GM23338 (cell line): ENCODE measurements around the gene HADH.

Experiments used
- CREB1 ChIP-seq: fragments of 250-450 bp; sonication (Bioruptor Pico); IDR thresholded peaks from 2 replicates; pipeline ENCODE4 v1.5.0; 2020; ENCODE audit warnings: low read depth, mild to moderate bottlenecking, moderate library complexity
- EZH2 ChIP-seq: fragments of 200-600 bp; sonication (generic); IDR thresholded peaks from one replicate; pipeline ENCODE4 v1.8.0; 2017; ENCODE audit warnings: antibody characterized with exemption, mild to moderate bottlenecking, low read depth; ENCODE audit not compliant: unreplicated experiment
- POLR2AphosphoS5 ChIP-seq: IDR thresholded peaks from 2 replicates; pipeline ENCODE4 v1.6.1; 2016; ENCODE audit warnings: antibody characterized with exemption, low read depth
- TF ChIP-seq, protein P1 (sequence below): IDR thresholded peaks from one replicate; pipeline ENCODE4 v1.6.1; 2018; ENCODE audit warnings: antibody characterized with exemption; ENCODE audit not compliant: unreplicated experiment
- TF ChIP-seq, protein P2 (sequence below), 2 experiments: fragments of 200-600 bp in 1 of 2; sonication (generic) in 1 of 2; conservative IDR thresholded peaks; 2 replicates each; pipeline versions ENCODE4 v1.5.1 to v1.6.1; 2016 to 2017; ENCODE audit warnings: antibody characterized with exemption in 2 of 2, low read depth in 2 of 2, mild to moderate bottlenecking in 2 of 2, moderate library complexity in 1 of 2

DNA sequence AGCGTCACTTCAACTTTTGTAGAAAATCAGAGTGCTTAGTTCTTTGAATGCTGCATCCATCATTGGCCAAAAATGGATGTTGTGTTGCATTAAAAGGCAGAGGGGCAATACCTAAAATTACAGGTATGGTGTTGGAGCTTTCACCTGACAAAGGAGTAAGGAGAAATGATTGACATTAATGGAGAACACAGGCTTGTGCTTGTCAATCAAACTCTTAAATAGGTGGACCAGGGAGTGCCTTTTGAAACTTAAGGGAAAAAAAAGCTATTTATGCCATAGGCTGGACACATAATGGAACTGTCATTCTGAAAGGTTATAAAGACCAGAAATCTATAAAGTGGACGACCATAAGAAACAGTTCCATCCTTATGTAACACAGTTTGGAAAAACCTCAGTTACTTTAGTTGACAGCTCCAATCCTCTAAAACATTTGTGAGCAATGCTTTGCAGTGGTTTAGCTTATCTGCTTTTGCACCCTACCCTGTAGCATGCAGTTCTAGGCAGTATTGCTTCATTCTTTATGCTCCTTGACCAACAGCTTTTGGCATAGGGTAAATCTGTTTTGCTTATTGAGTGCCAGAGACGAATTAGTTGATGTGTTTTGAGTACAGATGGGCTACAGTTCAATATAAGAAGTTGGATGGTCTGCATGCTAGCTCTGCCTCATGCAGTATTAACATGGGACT is 2.4 kb downstream of the HADH start:
- TF ChIP-seq, protein P1, sequence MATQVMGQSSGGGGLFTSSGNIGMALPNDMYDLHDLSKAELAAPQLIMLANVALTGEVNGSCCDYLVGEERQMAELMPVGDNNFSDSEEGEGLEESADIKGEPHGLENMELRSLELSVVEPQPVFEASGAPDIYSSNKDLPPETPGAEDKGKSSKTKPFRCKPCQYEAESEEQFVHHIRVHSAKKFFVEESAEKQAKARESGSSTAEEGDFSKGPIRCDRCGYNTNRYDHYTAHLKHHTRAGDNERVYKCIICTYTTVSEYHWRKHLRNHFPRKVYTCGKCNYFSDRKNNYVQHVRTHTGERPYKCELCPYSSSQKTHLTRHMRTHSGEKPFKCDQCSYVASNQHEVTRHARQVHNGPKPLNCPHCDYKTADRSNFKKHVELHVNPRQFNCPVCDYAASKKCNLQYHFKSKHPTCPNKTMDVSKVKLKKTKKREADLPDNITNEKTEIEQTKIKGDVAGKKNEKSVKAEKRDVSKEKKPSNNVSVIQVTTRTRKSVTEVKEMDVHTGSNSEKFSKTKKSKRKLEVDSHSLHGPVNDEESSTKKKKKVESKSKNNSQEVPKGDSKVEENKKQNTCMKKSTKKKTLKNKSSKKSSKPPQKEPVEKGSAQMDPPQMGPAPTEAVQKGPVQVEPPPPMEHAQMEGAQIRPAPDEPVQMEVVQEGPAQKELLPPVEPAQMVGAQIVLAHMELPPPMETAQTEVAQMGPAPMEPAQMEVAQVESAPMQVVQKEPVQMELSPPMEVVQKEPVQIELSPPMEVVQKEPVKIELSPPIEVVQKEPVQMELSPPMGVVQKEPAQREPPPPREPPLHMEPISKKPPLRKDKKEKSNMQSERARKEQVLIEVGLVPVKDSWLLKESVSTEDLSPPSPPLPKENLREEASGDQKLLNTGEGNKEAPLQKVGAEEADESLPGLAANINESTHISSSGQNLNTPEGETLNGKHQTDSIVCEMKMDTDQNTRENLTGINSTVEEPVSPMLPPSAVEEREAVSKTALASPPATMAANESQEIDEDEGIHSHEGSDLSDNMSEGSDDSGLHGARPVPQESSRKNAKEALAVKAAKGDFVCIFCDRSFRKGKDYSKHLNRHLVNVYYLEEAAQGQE = no peak
- TF ChIP-seq, protein P2, sequence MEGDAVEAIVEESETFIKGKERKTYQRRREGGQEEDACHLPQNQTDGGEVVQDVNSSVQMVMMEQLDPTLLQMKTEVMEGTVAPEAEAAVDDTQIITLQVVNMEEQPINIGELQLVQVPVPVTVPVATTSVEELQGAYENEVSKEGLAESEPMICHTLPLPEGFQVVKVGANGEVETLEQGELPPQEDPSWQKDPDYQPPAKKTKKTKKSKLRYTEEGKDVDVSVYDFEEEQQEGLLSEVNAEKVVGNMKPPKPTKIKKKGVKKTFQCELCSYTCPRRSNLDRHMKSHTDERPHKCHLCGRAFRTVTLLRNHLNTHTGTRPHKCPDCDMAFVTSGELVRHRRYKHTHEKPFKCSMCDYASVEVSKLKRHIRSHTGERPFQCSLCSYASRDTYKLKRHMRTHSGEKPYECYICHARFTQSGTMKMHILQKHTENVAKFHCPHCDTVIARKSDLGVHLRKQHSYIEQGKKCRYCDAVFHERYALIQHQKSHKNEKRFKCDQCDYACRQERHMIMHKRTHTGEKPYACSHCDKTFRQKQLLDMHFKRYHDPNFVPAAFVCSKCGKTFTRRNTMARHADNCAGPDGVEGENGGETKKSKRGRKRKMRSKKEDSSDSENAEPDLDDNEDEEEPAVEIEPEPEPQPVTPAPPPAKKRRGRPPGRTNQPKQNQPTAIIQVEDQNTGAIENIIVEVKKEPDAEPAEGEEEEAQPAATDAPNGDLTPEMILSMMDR (conservative IDR thresholded peaks at IDR 0.05; ENCODE audit: low read depth in 2 of 2) = no peak
- TF ChIP-seq CREB1 (CRISPR knock-in tag) (no peak), POLR2AphosphoS5 (no peak), EZH2 (no peak)
